WTC11 (cell line): ENCODE measurements around the gene SLC39A7. TPM values are rescaled to one million over a fixed set of nuclear protein-coding genes. Genes with fewer than 3 reads are reported as not detected.

ENCODE experiments used
- ATAC-seq: fragments of 200-7000 bp; cut with Tn5 transposase; 2 replicates; pipeline ENCODE4 v1.10.0; 2021; ENCODE audit warnings: mild to moderate bottlenecking, moderate library complexity
- CTCF ChIA-PET: fragments of 300-600 bp; sonication (Branson Sonifier 250); formaldehyde crosslinking; loops from one replicate; lab custom pipeline; 2021; ENCODE audit warnings: antibody characterized with exemption; lab: Charles Lee
- POLR2A ChIA-PET: fragments of 350-600 bp; sonication (Branson Sonifier 250); formaldehyde crosslinking; loops from one replicate; lab custom pipeline; 2021; ENCODE audit warnings: antibody characterized with exemption; lab: Charles Lee
- DNase-seq: peaks from one replicate; pipeline ENCODE4 v3.0.0; 2021; ENCODE audit warnings: low spot score
- H3K27ac Mint-ChIP-seq: 2 replicates; pipeline ENCODE4 v1.8.0; 2021; ENCODE audit warnings: mixed read lengths
- H3K27me3 Mint-ChIP-seq: 2 replicates; pipeline ENCODE4 v1.8.0; 2021; ENCODE audit warnings: low read depth, mild to moderate bottlenecking, moderate library complexity, mixed read lengths
- H3K36me3 Mint-ChIP-seq: 2 replicates; pipeline ENCODE4 v1.8.0; 2021; ENCODE audit warnings: mixed read lengths
- H3K4me1 Mint-ChIP-seq: 2 replicates; pipeline ENCODE4 v1.8.0; 2022; ENCODE audit warnings: mixed read lengths
- H3K4me3 Mint-ChIP-seq: 2 replicates; pipeline ENCODE4 v1.8.0; 2021; ENCODE audit warnings: mild to moderate bottlenecking, moderate library complexity, mixed read lengths
- H3K9me3 Mint-ChIP-seq: 2 replicates; pipeline ENCODE4 v1.8.0; 2021; ENCODE audit warnings: mixed read lengths
- ESRRA ChIP-seq: sonication (generic); formaldehyde crosslinking; IDR thresholded peaks from 2 replicates; pipeline ENCODE4 v1.8.1; 2022; ENCODE audit warnings: mild to moderate bottlenecking, missing genetic modification reagents, borderline replicate concordance
- FOXJ3 ChIP-seq: sonication (generic); formaldehyde crosslinking; IDR thresholded peaks from 2 replicates; pipeline ENCODE4 v1.9.0; 2021; ENCODE audit warnings: missing genetic modification reagents, mild to moderate bottlenecking, borderline replicate concordance
- IRF2 ChIP-seq: sonication (generic); formaldehyde crosslinking; IDR thresholded peaks from 2 replicates; pipeline ENCODE4 v1.8.0; 2022; ENCODE audit warnings: low read depth, missing genetic modification reagents, borderline replicate concordance
- KAT7 ChIP-seq: sonication (generic); formaldehyde crosslinking; IDR thresholded peaks from 2 replicates; pipeline ENCODE4 v1.8.1; 2023; ENCODE audit warnings: missing genetic modification reagents, mild to moderate bottlenecking, borderline replicate concordance
- NFE2L1 ChIP-seq: sonication (generic); formaldehyde crosslinking; IDR thresholded peaks from 2 replicates; pipeline ENCODE4 v1.8.1; 2023; ENCODE audit warnings: missing genetic modification reagents
- SP1 ChIP-seq: sonication (generic); formaldehyde crosslinking; conservative IDR thresholded peaks from 2 replicates; pipeline ENCODE4 v1.8.1; 2022; ENCODE audit warnings: missing genetic modification reagents
- TEAD4 ChIP-seq: sonication (generic); formaldehyde crosslinking; IDR thresholded peaks from 2 replicates; pipeline ENCODE4 v1.8.0; 2022; ENCODE audit warnings: mild to moderate bottlenecking, missing genetic modification reagents
- ZNF232 ChIP-seq: sonication (generic); formaldehyde crosslinking; IDR thresholded peaks from 2 replicates; pipeline ENCODE4 v1.8.0; 2022; ENCODE audit warnings: mild to moderate bottlenecking, missing genetic modification reagents
- total RNA-seq: library from RNA; stranded (reverse); gene quantifications from 3 replicates; pipeline ENCODE4 v1.2.3, GENCODE V29; 2021
- TF ChIP-seq, protein P1 (sequence below): sonication (generic); formaldehyde crosslinking; IDR thresholded peaks from 2 replicates; pipeline ENCODE4 v1.8.1; 2023; ENCODE audit warnings: mild to moderate bottlenecking, missing genetic modification reagents
- TF ChIP-seq, protein P2 (sequence below): fragments of 250-450 bp; sonication (Bioruptor Pico); IDR thresholded peaks from 2 replicates; pipeline ENCODE4 v1.8.0; 2021; ENCODE audit warnings: mild to moderate bottlenecking
- TF ChIP-seq, protein P3 (sequence below): fragments of 250-450 bp; sonication (Bioruptor Pico); IDR thresholded peaks from 2 replicates; pipeline ENCODE4 v1.9.0; 2021; ENCODE audit warnings: moderate library complexity, mild to moderate bottlenecking, inconsistent platforms, borderline replicate concordance
- TF ChIP-seq, protein P4 (sequence below): sonication (generic); formaldehyde crosslinking; IDR thresholded peaks from 2 replicates; pipeline ENCODE4 v1.8.0; 2022; ENCODE audit warnings: mild to moderate bottlenecking, missing genetic modification reagents
- TF ChIP-seq, protein P5 (sequence below): sonication (generic); formaldehyde crosslinking; IDR thresholded peaks from 2 replicates; pipeline ENCODE4 v1.8.1; 2023; ENCODE audit warnings: mild to moderate bottlenecking, missing genetic modification reagents, borderline replicate concordance
- TF ChIP-seq, protein P6 (sequence below): sonication (generic); formaldehyde crosslinking; IDR thresholded peaks from 2 replicates; pipeline ENCODE4 v1.8.0; 2023; ENCODE audit warnings: missing genetic modification reagents
- TF ChIP-seq, protein P7 (sequence below): fragments of 200-600 bp; IDR thresholded peaks from 2 replicates; pipeline ENCODE4 v1.8.0; 2022; ENCODE audit warnings: antibody characterized with exemption
- TF ChIP-seq, protein P8 (sequence below): fragments of 250-450 bp; sonication (Bioruptor Pico); conservative IDR thresholded peaks from 2 replicates; pipeline ENCODE4 v1.9.0; 2021; ENCODE audit warnings: mild to moderate bottlenecking
- TF ChIP-seq, protein P9 (sequence below): sonication (generic); formaldehyde crosslinking; IDR thresholded peaks from 2 replicates; pipeline ENCODE4 v1.8.0; 2022; ENCODE audit warnings: mild to moderate bottlenecking, missing genetic modification reagents
- TF ChIP-seq, protein P10 (sequence below): sonication (generic); formaldehyde crosslinking; IDR thresholded peaks from 2 replicates; pipeline ENCODE4 v1.8.1; 2022; ENCODE audit warnings: low read depth, mild to moderate bottlenecking, moderate library complexity, missing genetic modification reagents, borderline replicate concordance

The SLC39A7 gene
- total RNA-seq, 1 experiment from 2014 or later = 163 TPM

DNA sequence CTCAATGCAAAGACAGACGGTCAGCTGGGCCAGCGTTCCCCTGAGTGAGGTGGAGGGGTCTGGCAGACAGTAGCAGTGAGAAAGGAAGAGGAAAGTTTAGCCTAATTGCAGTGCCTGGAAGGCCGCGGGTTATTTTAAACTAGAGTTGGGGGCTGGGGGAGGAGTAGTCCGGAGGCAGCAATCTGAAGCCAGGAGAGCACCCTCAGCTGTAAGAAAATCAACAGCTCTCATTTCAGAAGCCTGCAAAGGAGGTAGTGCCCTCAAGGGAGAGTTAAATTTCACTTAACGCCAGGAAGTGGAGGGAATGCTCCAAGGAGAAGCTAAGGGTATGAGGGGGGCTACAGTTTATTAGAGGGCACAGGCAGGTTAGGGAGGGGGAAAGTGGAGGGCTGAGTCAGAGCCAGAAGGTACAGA, 34.6 kb downstream of the SLC39A7 start (continued):
- TF ChIP-seq, protein P1, sequence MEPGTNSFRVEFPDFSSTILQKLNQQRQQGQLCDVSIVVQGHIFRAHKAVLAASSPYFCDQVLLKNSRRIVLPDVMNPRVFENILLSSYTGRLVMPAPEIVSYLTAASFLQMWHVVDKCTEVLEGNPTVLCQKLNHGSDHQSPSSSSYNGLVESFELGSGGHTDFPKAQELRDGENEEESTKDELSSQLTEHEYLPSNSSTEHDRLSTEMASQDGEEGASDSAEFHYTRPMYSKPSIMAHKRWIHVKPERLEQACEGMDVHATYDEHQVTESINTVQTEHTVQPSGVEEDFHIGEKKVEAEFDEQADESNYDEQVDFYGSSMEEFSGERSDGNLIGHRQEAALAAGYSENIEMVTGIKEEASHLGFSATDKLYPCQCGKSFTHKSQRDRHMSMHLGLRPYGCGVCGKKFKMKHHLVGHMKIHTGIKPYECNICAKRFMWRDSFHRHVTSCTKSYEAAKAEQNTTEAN = no peak
- TF ChIP-seq NFE2L1 (CRISPR knock-in tag) (no peak), IRF2 (CRISPR knock-in tag) (no peak), ZNF232 (CRISPR knock-in tag) (no peak), TEAD4 (CRISPR knock-in tag) (no peak)
- TF ChIP-seq, protein P2, sequence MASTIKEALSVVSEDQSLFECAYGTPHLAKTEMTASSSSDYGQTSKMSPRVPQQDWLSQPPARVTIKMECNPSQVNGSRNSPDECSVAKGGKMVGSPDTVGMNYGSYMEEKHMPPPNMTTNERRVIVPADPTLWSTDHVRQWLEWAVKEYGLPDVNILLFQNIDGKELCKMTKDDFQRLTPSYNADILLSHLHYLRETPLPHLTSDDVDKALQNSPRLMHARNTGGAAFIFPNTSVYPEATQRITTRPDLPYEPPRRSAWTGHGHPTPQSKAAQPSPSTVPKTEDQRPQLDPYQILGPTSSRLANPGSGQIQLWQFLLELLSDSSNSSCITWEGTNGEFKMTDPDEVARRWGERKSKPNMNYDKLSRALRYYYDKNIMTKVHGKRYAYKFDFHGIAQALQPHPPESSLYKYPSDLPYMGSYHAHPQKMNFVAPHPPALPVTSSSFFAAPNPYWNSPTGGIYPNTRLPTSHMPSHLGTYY (CRISPR knock-in tag) = no peak
- TF ChIP-seq, protein P3, sequence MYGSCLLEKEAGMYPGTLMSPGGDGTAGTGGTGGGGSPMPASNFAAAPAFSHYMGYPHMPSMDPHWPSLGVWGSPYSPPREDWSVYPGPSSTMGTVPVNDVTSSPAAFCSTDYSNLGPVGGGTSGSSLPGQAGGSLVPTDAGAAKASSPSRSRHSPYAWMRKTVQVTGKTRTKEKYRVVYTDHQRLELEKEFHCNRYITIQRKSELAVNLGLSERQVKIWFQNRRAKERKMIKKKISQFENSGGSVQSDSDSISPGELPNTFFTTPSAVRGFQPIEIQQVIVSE (CRISPR knock-in tag) = no peak
- TF ChIP-seq, protein P4, sequence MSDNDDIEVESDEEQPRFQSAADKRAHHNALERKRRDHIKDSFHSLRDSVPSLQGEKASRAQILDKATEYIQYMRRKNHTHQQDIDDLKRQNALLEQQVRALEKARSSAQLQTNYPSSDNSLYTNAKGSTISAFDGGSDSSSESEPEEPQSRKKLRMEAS (CRISPR knock-in tag) = no peak
- TF ChIP-seq, protein P5, sequence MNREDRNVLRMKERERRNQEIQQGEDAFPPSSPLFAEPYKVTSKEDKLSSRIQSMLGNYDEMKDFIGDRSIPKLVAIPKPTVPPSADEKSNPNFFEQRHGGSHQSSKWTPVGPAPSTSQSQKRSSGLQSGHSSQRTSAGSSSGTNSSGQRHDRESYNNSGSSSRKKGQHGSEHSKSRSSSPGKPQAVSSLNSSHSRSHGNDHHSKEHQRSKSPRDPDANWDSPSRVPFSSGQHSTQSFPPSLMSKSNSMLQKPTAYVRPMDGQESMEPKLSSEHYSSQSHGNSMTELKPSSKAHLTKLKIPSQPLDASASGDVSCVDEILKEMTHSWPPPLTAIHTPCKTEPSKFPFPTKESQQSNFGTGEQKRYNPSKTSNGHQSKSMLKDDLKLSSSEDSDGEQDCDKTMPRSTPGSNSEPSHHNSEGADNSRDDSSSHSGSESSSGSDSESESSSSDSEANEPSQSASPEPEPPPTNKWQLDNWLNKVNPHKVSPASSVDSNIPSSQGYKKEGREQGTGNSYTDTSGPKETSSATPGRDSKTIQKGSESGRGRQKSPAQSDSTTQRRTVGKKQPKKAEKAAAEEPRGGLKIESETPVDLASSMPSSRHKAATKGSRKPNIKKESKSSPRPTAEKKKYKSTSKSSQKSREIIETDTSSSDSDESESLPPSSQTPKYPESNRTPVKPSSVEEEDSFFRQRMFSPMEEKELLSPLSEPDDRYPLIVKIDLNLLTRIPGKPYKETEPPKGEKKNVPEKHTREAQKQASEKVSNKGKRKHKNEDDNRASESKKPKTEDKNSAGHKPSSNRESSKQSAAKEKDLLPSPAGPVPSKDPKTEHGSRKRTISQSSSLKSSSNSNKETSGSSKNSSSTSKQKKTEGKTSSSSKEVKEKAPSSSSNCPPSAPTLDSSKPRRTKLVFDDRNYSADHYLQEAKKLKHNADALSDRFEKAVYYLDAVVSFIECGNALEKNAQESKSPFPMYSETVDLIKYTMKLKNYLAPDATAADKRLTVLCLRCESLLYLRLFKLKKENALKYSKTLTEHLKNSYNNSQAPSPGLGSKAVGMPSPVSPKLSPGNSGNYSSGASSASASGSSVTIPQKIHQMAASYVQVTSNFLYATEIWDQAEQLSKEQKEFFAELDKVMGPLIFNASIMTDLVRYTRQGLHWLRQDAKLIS (CRISPR knock-in tag) = no peak
- TF ChIP-seq, protein P6, sequence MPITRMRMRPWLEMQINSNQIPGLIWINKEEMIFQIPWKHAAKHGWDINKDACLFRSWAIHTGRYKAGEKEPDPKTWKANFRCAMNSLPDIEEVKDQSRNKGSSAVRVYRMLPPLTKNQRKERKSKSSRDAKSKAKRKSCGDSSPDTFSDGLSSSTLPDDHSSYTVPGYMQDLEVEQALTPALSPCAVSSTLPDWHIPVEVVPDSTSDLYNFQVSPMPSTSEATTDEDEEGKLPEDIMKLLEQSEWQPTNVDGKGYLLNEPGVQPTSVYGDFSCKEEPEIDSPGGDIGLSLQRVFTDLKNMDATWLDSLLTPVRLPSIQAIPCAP (CRISPR knock-in tag) = no peak
- TF ChIP-seq, protein P7, sequence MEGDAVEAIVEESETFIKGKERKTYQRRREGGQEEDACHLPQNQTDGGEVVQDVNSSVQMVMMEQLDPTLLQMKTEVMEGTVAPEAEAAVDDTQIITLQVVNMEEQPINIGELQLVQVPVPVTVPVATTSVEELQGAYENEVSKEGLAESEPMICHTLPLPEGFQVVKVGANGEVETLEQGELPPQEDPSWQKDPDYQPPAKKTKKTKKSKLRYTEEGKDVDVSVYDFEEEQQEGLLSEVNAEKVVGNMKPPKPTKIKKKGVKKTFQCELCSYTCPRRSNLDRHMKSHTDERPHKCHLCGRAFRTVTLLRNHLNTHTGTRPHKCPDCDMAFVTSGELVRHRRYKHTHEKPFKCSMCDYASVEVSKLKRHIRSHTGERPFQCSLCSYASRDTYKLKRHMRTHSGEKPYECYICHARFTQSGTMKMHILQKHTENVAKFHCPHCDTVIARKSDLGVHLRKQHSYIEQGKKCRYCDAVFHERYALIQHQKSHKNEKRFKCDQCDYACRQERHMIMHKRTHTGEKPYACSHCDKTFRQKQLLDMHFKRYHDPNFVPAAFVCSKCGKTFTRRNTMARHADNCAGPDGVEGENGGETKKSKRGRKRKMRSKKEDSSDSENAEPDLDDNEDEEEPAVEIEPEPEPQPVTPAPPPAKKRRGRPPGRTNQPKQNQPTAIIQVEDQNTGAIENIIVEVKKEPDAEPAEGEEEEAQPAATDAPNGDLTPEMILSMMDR = no peak

DNA sequence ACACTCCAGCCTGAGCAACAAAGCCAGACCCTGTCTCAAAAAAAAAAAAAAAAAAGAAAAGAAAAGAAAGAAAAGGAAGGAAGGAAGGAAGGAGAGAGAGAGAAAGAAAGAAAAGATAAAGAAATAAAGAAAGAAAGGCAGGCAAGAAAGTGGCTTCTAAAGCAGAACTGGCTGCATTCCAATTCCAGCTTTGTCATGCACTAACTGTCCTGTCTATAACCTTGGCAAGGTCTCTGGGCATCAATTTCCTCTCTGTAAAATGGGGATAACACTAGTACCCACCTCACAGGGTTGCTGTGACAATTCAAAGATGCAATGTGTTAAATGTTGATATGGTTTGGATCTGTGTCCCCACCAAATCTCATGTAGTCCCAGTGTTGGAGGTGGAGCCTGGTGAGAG, 35.7 kb downstream of the SLC39A7 start:
- Mint-ChIP-seq H3K4me3 (no peak overlapping the region), H3K4me1 (peaks cover 18% of the 10 kb centered on the region), H3K27ac (no peak overlapping the region), H3K27me3 (peaks cover 31% of the 10 kb centered on the region), H3K9me3 (no peaks in the 10 kb centered on the region), H3K36me3 (no peaks in the 10 kb centered on the region)
- DNase-seq (no peak), ATAC-seq (no peak)
- ChIA-PET POLR2A (interaction anchor here (0.5 to 0.6 kb wide), 2 partner anchors 27 to 228 kb away, joined by 3 to 6 read pairs; no protein-coding TSS in a partner anchor), CTCF (interaction anchor here (0.8 to 3.8 kb wide), 8 partner anchors 10 to 78 kb away, joined by 3 to 28 read pairs (median 4); no protein-coding TSS in a partner anchor)
- TF ChIP-seq, protein P8, sequence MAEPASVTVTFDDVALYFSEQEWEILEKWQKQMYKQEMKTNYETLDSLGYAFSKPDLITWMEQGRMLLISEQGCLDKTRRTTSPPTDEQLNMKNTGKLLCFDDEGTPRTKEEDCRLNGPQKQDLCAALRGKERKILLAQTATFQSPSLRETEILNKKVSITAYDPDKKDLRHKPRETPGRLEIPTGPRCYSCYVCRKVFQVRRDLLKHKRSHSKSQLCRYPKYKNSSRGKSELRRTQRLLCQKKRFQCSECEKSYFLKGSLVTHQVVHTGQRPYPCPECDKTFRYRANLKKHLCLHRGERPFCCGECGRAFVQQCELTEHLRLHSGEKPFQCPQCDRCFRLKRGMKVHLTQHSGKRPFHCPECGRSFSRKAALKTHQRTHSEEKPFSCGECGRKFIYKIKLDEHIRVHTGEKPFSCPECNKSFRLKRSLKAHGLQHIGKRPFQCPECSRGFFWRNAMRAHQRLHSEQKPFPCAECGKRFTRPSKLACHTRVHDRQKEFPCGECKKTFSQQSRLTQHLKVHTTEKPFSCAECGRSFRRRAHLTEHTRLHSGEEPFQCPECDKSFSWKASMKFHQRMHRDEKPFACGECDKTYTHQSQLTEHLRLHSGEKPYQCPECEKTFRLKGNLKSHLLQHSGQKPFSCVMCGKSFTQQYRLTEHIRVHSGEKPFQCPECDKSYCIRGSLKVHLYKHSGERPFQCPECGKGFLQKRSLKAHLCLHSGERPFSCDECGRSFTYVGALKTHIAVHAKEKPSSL = no peak
- TF ChIP-seq, protein P2 (CRISPR knock-in tag) = no peak
- TF ChIP-seq FOXJ3 = no peak
- TF ChIP-seq KAT7 (CRISPR knock-in tag) = no peak
- TF ChIP-seq, protein P9, sequence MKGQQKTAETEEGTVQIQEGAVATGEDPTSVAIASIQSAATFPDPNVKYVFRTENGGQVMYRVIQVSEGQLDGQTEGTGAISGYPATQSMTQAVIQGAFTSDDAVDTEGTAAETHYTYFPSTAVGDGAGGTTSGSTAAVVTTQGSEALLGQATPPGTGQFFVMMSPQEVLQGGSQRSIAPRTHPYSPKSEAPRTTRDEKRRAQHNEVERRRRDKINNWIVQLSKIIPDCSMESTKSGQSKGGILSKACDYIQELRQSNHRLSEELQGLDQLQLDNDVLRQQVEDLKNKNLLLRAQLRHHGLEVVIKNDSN (CRISPR knock-in tag) = no peak
- TF ChIP-seq ESRRA = no peak
- TF ChIP-seq, protein P3 (CRISPR knock-in tag) = no peak
- TF ChIP-seq, protein P10, sequence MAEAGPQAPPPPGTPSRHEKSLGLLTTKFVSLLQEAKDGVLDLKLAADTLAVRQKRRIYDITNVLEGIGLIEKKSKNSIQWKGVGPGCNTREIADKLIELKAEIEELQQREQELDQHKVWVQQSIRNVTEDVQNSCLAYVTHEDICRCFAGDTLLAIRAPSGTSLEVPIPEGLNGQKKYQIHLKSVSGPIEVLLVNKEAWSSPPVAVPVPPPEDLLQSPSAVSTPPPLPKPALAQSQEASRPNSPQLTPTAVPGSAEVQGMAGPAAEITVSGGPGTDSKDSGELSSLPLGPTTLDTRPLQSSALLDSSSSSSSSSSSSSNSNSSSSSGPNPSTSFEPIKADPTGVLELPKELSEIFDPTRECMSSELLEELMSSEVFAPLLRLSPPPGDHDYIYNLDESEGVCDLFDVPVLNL (CRISPR knock-in tag) = no peak
- TF ChIP-seq SP1 (CRISPR knock-in tag) = no peak
